ENCODE data around the gene SNPH.

SNPH gene

GRCh38 chr20:1277529-1278322, 11.6 kb downstream of the SNPH start:
- DNase-seq (ENCODE audit: low read depth, low spot score): no peak
- CTCF ChIA-PET: no interaction called here
- no peak overlapping the region for H3K4me3 ChIP-seq (ENCODE audit: low read depth, low read length)
- TF ChIP-seq, protein P1, sequence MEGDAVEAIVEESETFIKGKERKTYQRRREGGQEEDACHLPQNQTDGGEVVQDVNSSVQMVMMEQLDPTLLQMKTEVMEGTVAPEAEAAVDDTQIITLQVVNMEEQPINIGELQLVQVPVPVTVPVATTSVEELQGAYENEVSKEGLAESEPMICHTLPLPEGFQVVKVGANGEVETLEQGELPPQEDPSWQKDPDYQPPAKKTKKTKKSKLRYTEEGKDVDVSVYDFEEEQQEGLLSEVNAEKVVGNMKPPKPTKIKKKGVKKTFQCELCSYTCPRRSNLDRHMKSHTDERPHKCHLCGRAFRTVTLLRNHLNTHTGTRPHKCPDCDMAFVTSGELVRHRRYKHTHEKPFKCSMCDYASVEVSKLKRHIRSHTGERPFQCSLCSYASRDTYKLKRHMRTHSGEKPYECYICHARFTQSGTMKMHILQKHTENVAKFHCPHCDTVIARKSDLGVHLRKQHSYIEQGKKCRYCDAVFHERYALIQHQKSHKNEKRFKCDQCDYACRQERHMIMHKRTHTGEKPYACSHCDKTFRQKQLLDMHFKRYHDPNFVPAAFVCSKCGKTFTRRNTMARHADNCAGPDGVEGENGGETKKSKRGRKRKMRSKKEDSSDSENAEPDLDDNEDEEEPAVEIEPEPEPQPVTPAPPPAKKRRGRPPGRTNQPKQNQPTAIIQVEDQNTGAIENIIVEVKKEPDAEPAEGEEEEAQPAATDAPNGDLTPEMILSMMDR (IDR thresholded peaks at IDR 0.05; ENCODE audit: insufficient read depth, low read length, missing control alignments): no peak
- POLR2A ChIA-PET: no interaction called here

DNA sequence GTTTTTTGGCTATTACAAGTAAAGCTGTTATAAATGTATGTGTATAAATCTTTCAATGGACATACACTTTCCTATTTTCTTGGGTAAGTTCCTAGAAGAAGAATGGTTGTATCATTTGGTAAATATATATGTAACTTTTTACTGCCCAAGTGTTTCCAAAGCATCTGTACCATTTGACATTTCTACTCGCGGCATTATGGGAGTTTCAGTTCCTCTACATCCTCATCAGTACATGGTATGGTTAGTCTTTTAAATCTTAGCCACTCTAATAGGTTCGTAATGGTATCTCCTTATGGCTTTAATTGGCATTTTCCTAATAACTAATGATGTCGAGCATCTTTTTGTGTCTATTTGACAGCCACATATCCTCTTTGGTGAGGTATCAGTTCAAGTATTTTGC, 12.9 kb downstream of the SNPH start:
- POLR2A ChIA-PET: no interaction called here
- DNase-seq (ENCODE audit: low read depth, low spot score): no peak
- CTCF ChIA-PET: interaction anchor here (2.4 kb wide), 1 partner anchor 12 kb away, joined by 8 read pairs; no protein-coding TSS in a partner anchor
- no peak overlapping the region for H3K4me3 ChIP-seq (ENCODE audit: low read depth, low read length)
- TF ChIP-seq, protein P1 (IDR thresholded peaks at IDR 0.05; ENCODE audit: insufficient read depth, low read length, missing control alignments): no peak

- H3K4me3 ChIP-seq (ENCODE audit: low read depth, low read length): no peak overlapping the region
- CTCF ChIA-PET: interaction anchor here (1.1 to 2.4 kb wide), 4 partner anchors 11 to 157 kb away, joined by 3 to 9 read pairs (median 6); partner anchors contain the start of gene SNPH
- DNase-seq (ENCODE audit: low read depth, low spot score): no peak
- POLR2A ChIA-PET: no interaction called here
- TF ChIP-seq, protein P1 (IDR thresholded peaks at IDR 0.05; ENCODE audit: insufficient read depth, low read length, missing control alignments): no peak
These were observed 14.4 kb downstream of the SNPH start for GRCh38 chr20:1280195-1281102.

- DNase-seq (ENCODE audit: low read depth, low spot score): no peak
- ChIA-PET CTCF (interaction anchor here (1.1 to 2.4 kb wide), 4 partner anchors 10 to 186 kb away, joined by 3 to 9 read pairs (median 6); partner anchors contain the start of gene NSFL1C), POLR2A (interaction anchor here (1.2 kb wide), 1 partner anchor 10 kb away, joined by 3 read pairs; no protein-coding TSS in a partner anchor)
These were observed 15.4 kb downstream of the SNPH start for GRCh38 chr20:1281279-1282057.

GRCh38 chr20:1282966-1283365, 16.9 kb downstream of the SNPH start:
- TF ChIP-seq, protein P1 (IDR thresholded peaks at IDR 0.05; ENCODE audit: insufficient read depth, low read length, missing control alignments): no peak
- no peak overlapping the region for H3K4me3 ChIP-seq (ENCODE audit: low read depth, low read length)
- ChIA-PET CTCF (interaction anchor here (1.8 kb wide), 1 partner anchor 184 kb away, joined by 4 read pairs; the partner anchor contains the start of gene NSFL1C), POLR2A (no interaction called here)
- DNase-seq (ENCODE audit: low read depth, low spot score): no peak

More at GRCh38 chr20:1281279-1282057, 15.4 kb downstream of the SNPH start:
- TF ChIP-seq, protein P1 (IDR thresholded peaks at IDR 0.05; ENCODE audit: insufficient read depth, low read length, missing control alignments): no peak
- H3K4me3 ChIP-seq (ENCODE audit: low read depth, low read length): no peak overlapping the region

All from AG04449 (cell line).